Gastroesophageal sphincter (tissue), 3 donors: ENCODE results near the gene FAM168A.

Source experiments
- EP300 ChIP-seq: sonication (generic); formaldehyde crosslinking; IDR thresholded peaks from one replicate; pipeline ENCODE4 v1.6.1; 2017; ENCODE audit warnings: antibody characterized with exemption, mild to moderate bottlenecking
- POLR2A ChIP-seq, 2 donors: fragments of 450-650 bp; IDR thresholded peaks; one replicate each; pipeline ENCODE4 v1.6.1; 2017; ENCODE audit warnings: antibody characterized with exemption in 2 of 2, mild to moderate bottlenecking in 2 of 2, moderate library complexity in 1 of 2
- TF ChIP-seq, protein P1 (sequence below), 4 experiments: fragments of 200-600 bp in 2 of 4; fragments of 450-650 bp in 2 of 4; sonication (generic) in 1 of 4; IDR thresholded peaks; one replicate each; pipeline ENCODE4 v1.5.1; 2017 to 2019; ENCODE audit warnings: antibody characterized with exemption in 4 of 4, mild to moderate bottlenecking in 2 of 4, moderate library complexity in 2 of 4

GRCh38 chr11:73532310-73532709 is 65.6 kb downstream of the FAM168A start:
- TF ChIP-seq, protein P1, sequence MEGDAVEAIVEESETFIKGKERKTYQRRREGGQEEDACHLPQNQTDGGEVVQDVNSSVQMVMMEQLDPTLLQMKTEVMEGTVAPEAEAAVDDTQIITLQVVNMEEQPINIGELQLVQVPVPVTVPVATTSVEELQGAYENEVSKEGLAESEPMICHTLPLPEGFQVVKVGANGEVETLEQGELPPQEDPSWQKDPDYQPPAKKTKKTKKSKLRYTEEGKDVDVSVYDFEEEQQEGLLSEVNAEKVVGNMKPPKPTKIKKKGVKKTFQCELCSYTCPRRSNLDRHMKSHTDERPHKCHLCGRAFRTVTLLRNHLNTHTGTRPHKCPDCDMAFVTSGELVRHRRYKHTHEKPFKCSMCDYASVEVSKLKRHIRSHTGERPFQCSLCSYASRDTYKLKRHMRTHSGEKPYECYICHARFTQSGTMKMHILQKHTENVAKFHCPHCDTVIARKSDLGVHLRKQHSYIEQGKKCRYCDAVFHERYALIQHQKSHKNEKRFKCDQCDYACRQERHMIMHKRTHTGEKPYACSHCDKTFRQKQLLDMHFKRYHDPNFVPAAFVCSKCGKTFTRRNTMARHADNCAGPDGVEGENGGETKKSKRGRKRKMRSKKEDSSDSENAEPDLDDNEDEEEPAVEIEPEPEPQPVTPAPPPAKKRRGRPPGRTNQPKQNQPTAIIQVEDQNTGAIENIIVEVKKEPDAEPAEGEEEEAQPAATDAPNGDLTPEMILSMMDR (IDR thresholded peaks at IDR 0.05): no peak
- TF ChIP-seq POLR2A (IDR thresholded peaks at IDR 0.05) (no peak), EP300 (no peak)
